ENCODE data around the gene SERPINH1. TPM values are rescaled to one million over a fixed set of nuclear protein-coding genes. Genes with fewer than 3 reads are reported as not detected.

Gene SERPINH1
- total RNA-seq, 3 donors from 2014 or later (not counting 1 experiment from before 2014, with no cell fraction given) = 5.4 to 8.8 (median 7.2) TPM

GRCh38 chr11:75568616-75569219 is 6.7 kb downstream of the SERPINH1 start:
- Histone ChIP-seq H3K9me3 (ENCODE audit: control insufficient read depth, insufficient read depth, low read length) (no peaks in the 10 kb centered on the region), H3K27ac (ENCODE audit: low read length) (no peak overlapping the region), H3K4me1 (ENCODE audit: control insufficient read depth, insufficient read depth, low read length) (peaks cover 19% of the 10 kb centered on the region), H3K27me3 (ENCODE audit: control insufficient read depth, insufficient read depth, low read length) (no peaks in the 10 kb centered on the region), H3K36me3 (ENCODE audit: control insufficient read depth, insufficient read depth, low read length) (peaks cover 35% of the 10 kb centered on the region), H3K4me3 (ENCODE audit: low read length) (no peak overlapping the region)
- WGBS (ENCODE audit: insufficient coverage) = 88% methylated on average over 14 of the region's 14 CpGs
- ATAC-seq (no peak), DNase-seq (no peak)
- Mint-ChIP-seq H3K36me3 (no peaks in the 10 kb centered on the region), H3K27me3 (ENCODE audit: low read depth in 2 of 2) (no peaks in the 10 kb centered on the region), H3K9me3 (no peaks in the 10 kb centered on the region), H3K4me1 (peaks cover 2 to 20% of the 10 kb centered on the region in 2 donors), H3K4me3 (no peak overlapping the region), H3K27ac (no peak overlapping the region)
- intact Hi-C loops (cut with micrococcal nuclease) = no loop called here
- no peak for TF ChIP-seq CTCF (IDR thresholded peaks at IDR 0.05)

GRCh38 chr11:75570559-75571139 is 8.6 kb downstream of the SERPINH1 start:
- peaks cover 35% of the 10 kb centered on the region for H3K36me3 ChIP-seq (ENCODE audit: control insufficient read depth, insufficient read depth, low read length)
- DNase-seq (no peak), ATAC-seq (no peak)
- no peak overlapping the region for H3K27ac ChIP-seq (ENCODE audit: low read length)
- Mint-ChIP-seq H3K36me3 (no peaks in the 10 kb centered on the region), H3K27ac (peak overlapping the region in 1 of 2 donors; percentile 11), H3K4me3 (no peak overlapping the region), H3K9me3 (no peaks in the 10 kb centered on the region), H3K27me3 (ENCODE audit: low read depth in 2 of 2) (no peaks in the 10 kb centered on the region), H3K4me1 (peaks cover 1 to 7% of the 10 kb centered on the region in 2 donors)
- H3K9me3 ChIP-seq (ENCODE audit: control insufficient read depth, insufficient read depth, low read length) = no peaks in the 10 kb centered on the region
- H3K4me1 ChIP-seq (ENCODE audit: control insufficient read depth, insufficient read depth, low read length) = peaks cover 12% of the 10 kb centered on the region
- intact Hi-C loops (cut with micrococcal nuclease) = no loop called here
- H3K27me3 ChIP-seq (ENCODE audit: control insufficient read depth, insufficient read depth, low read length) = no peaks in the 10 kb centered on the region
- TF ChIP-seq CTCF (IDR thresholded peaks at IDR 0.05) = no peak
- WGBS (ENCODE audit: insufficient coverage) = 85% methylated on average over 9 of the region's 9 CpGs
- no peak overlapping the region for H3K4me3 ChIP-seq (ENCODE audit: low read length)

GRCh38 chr11:75571625-75572024 is 9.6 kb downstream of the SERPINH1 start:
- H3K36me3 ChIP-seq (ENCODE audit: control insufficient read depth, insufficient read depth, low read length) = peaks cover 35% of the 10 kb centered on the region
- no peaks in the 10 kb centered on the region for H3K9me3 ChIP-seq (ENCODE audit: control insufficient read depth, insufficient read depth, low read length)
- H3K27ac ChIP-seq (ENCODE audit: low read length) = no peak overlapping the region
- Mint-ChIP-seq H3K36me3 (no peaks in the 10 kb centered on the region), H3K27me3 (ENCODE audit: low read depth in 2 of 2) (no peaks in the 10 kb centered on the region), H3K4me1 (peaks cover 11% of the 10 kb centered on the region in 2 donors), H3K4me3 (no peak overlapping the region), H3K27ac (no peak overlapping the region), H3K9me3 (no peaks in the 10 kb centered on the region)
- no peak overlapping the region for H3K4me3 ChIP-seq (ENCODE audit: low read length)
- H3K4me1 ChIP-seq (ENCODE audit: control insufficient read depth, insufficient read depth, low read length) = peaks cover 11% of the 10 kb centered on the region
- DNase-seq = no peak
- WGBS (ENCODE audit: insufficient coverage) = 96% methylated on average over 13 of the region's 14 CpGs
- TF ChIP-seq CTCF (IDR thresholded peaks at IDR 0.05) = no peak
- ATAC-seq = no peak
- intact Hi-C loops (cut with micrococcal nuclease) = no loop called here
- no peaks in the 10 kb centered on the region for H3K27me3 ChIP-seq (ENCODE audit: control insufficient read depth, insufficient read depth, low read length)

GRCh38 chr11:75572744-75573143 is 10.7 kb downstream of the SERPINH1 start:
- Mint-ChIP-seq H3K9me3 (no peaks in the 10 kb centered on the region), H3K27ac (no peak overlapping the region), H3K4me3 (no peak overlapping the region), H3K27me3 (ENCODE audit: low read depth in 2 of 2) (no peaks in the 10 kb centered on the region), H3K36me3 (no peaks in the 10 kb centered on the region), H3K4me1 (peaks cover 15 to 20% of the 10 kb centered on the region in 2 donors)
- Histone ChIP-seq H3K4me1 (ENCODE audit: control insufficient read depth, insufficient read depth, low read length) (peaks cover 13% of the 10 kb centered on the region), H3K27ac (ENCODE audit: low read length) (no peak overlapping the region), H3K36me3 (ENCODE audit: control insufficient read depth, insufficient read depth, low read length) (peaks cover 35% of the 10 kb centered on the region), H3K27me3 (ENCODE audit: control insufficient read depth, insufficient read depth, low read length) (no peaks in the 10 kb centered on the region), H3K9me3 (ENCODE audit: control insufficient read depth, insufficient read depth, low read length) (no peaks in the 10 kb centered on the region), H3K4me3 (ENCODE audit: low read length) (no peak overlapping the region)
- ATAC-seq (no peak), DNase-seq (no peak)
- intact Hi-C loops (cut with micrococcal nuclease) = no loop called here
- TF ChIP-seq CTCF (IDR thresholded peaks at IDR 0.05) = no peak
- 81% methylated on average over 8 of the region's 8 CpGs for WGBS (ENCODE audit: insufficient coverage)

Measured in natural killer cell (primary cell).